Caco-2 (cell line): ENCODE measurements around the gene RBM8A. TPM values are rescaled to one million over a fixed set of nuclear protein-coding genes. Genes with fewer than 3 reads are reported as not detected.

ENCODE experiments used
- BruUV-seq: library from RNA; stranded (reverse); fragments of 400-500 nt; replicated peaks from 2 replicates; lab custom pipeline; 2021; lab: Mats Ljungman, UMichigan
- CTCF ChIA-PET: fragments of 300-600 bp; sonication (Branson Sonifier 250); formaldehyde crosslinking; loops from one replicate; lab custom pipeline; 2022; ENCODE audit warnings: antibody characterized with exemption; lab: Charles Lee
- POLR2A ChIA-PET: fragments of 300-600 bp; sonication (Branson Sonifier 250); formaldehyde crosslinking; loops from one replicate; lab custom pipeline; 2022; ENCODE audit warnings: antibody characterized with exemption; lab: Charles Lee
- DNase-seq, 2 experiments: peaks; one replicate each; pipeline versions ENCODE4 v3.0.0 to v3.0.0-alpha.2; 2020 to 2022
- H3K27me3 ChIP-seq: replicated peaks from 2 replicates; pipeline ENCODE4 v1.6.0; 2011; ENCODE audit warnings: low read length; ENCODE audit not compliant: control insufficient read depth, insufficient read depth
- H3K36me3 ChIP-seq: 2 replicates; pipeline ENCODE4 v1.5.1; 2011; ENCODE audit warnings: low read length; ENCODE audit not compliant: control insufficient read depth, insufficient read depth
- H3K4me1 ChIP-seq: fragments of 250-450 bp; sonication (Bioruptor Pico); 2 replicates; pipeline ENCODE4 v1.5.1; 2020; ENCODE audit warnings: mild to moderate bottlenecking
- H3K4me3 ChIP-seq: 2 replicates; pipeline ENCODE4 v1.5.1; 2011; ENCODE audit warnings: low read depth, mild to moderate bottlenecking, control low read depth, low read length
- H3K9me3 ChIP-seq: fragments of 250-450 bp; sonication (Bioruptor Pico); 2 replicates; pipeline ENCODE4 v1.5.1; 2020; ENCODE audit warnings: mild to moderate bottlenecking, moderate library complexity
- H3K27ac Mint-ChIP-seq: one replicate; pipeline ENCODE4 v1.8.0; 2022; ENCODE audit warnings: mixed read lengths; ENCODE audit not compliant: unreplicated experiment
- H3K27me3 Mint-ChIP-seq: one replicate; pipeline ENCODE4 v1.8.0; 2022; ENCODE audit warnings: mixed read lengths; ENCODE audit not compliant: insufficient read depth, unreplicated experiment
- H3K36me3 Mint-ChIP-seq: one replicate; pipeline ENCODE4 v1.8.0; 2022; ENCODE audit warnings: mild to moderate bottlenecking, mixed read lengths; ENCODE audit not compliant: insufficient read depth, unreplicated experiment
- H3K4me1 Mint-ChIP-seq: one replicate; pipeline ENCODE4 v1.8.0; 2022; ENCODE audit warnings: low read depth, mixed read lengths; ENCODE audit not compliant: unreplicated experiment
- H3K4me3 Mint-ChIP-seq: one replicate; pipeline ENCODE4 v1.8.0; 2022; ENCODE audit warnings: mild to moderate bottlenecking, moderate library complexity, mixed read lengths; ENCODE audit not compliant: unreplicated experiment
- H3K9me3 Mint-ChIP-seq: one replicate; pipeline ENCODE4 v1.8.0; 2022; ENCODE audit warnings: mixed read lengths; ENCODE audit not compliant: unreplicated experiment
- CTCF ChIP-seq, 2 experiments: fragments of 200-600 bp in 1 of 2; IDR thresholded peaks; 1 replicate in 1 of 2; 2 replicates in 1 of 2; pipeline versions ENCODE4 v1.5.1 to v1.8.0; 2011 to 2022; ENCODE audit warnings: antibody characterized with exemption in 1 of 2, control low read depth in 1 of 2, inconsistent platforms in 1 of 2, low read depth in 1 of 2, low read length in 1 of 2, mild to moderate bottlenecking in 1 of 2, moderate library complexity in 1 of 2; ENCODE audit not compliant: insufficient read depth in 1 of 2, severe bottlenecking in 1 of 2, unreplicated experiment in 1 of 2
- intact Hi-C: fragments of 100-400 bp; cut with micrococcal nuclease; formaldehyde crosslinking; loops from one replicate; pipeline ENCODE4 v1.10.0; 2022; ENCODE audit not compliant: unreplicated experiment
- total RNA-seq: library from RNA; stranded (reverse); gene quantifications from 2 replicates; pipeline ENCODE4 v1.2.3, GENCODE V29; 2022

RBM8A gene
- total RNA-seq, 1 experiment from 2014 or later, result 185 TPM

GRCh38 chr1:145951526-145951925, 24.2 kb upstream of the RBM8A start:
- no peaks in the 10 kb centered on the region for H3K36me3 ChIP-seq
- H3K27ac Mint-ChIP-seq, result no peak overlapping the region
- no peak for TF ChIP-seq CTCF (IDR thresholded peaks at IDR 0.05; ENCODE audit: insufficient read depth in 1 of 2, low read depth in 1 of 2, low read length in 1 of 2, severe bottlenecking in 1 of 2, unreplicated experiment in 1 of 2)
- ChIA-PET POLR2A (no interaction called here), CTCF (no interaction called here)
- no peak overlapping the region for H3K4me3 ChIP-seq
- no peak overlapping the region for H3K4me3 Mint-ChIP-seq
- intact Hi-C loops, result no loop called here
- H3K36me3 Mint-ChIP-seq, result no peaks in the 10 kb centered on the region
- no peaks in the 10 kb centered on the region for H3K27me3 ChIP-seq
- no peaks in the 10 kb centered on the region for H3K27me3 Mint-ChIP-seq
- H3K4me1 Mint-ChIP-seq, result no peaks in the 10 kb centered on the region
- H3K9me3 Mint-ChIP-seq, result no peaks in the 10 kb centered on the region
- DNase-seq, result no peak
- H3K4me1 ChIP-seq, result peaks cover 10% of the 10 kb centered on the region; the same call in 1 of the 2 replicates
- H3K9me3 ChIP-seq, result no peaks in the 10 kb centered on the region
- BruUV-seq, result no TSS peak

GRCh38 chr1:145949219-145949618, 21.9 kb upstream of the RBM8A start:
- ChIA-PET POLR2A (no interaction called here), CTCF (no interaction called here)
- Histone ChIP-seq H3K4me1 (0 out of 2 replicates have a peak, but pooled peaks cover under 1% of the 10 kb centered on the region), H3K9me3 (no peaks in the 10 kb centered on the region), H3K27me3 (no peaks in the 10 kb centered on the region), H3K36me3 (no peaks in the 10 kb centered on the region), H3K4me3 (no peak overlapping the region)
- no peaks in the 10 kb centered on the region for H3K27me3 Mint-ChIP-seq
- no peaks in the 10 kb centered on the region for H3K9me3 Mint-ChIP-seq
- no peak for TF ChIP-seq CTCF (IDR thresholded peaks at IDR 0.05; ENCODE audit: insufficient read depth in 1 of 2, low read depth in 1 of 2, low read length in 1 of 2, severe bottlenecking in 1 of 2, unreplicated experiment in 1 of 2)
- no peak for DNase-seq
- no TSS peak for BruUV-seq
- H3K4me3 Mint-ChIP-seq, result no peak overlapping the region
- intact Hi-C loops, result no loop called here
- no peaks in the 10 kb centered on the region for H3K36me3 Mint-ChIP-seq
- H3K4me1 Mint-ChIP-seq, result no peaks in the 10 kb centered on the region
- no peak overlapping the region for H3K27ac Mint-ChIP-seq

GRCh38 chr1:145947551-145947950, 20.3 kb upstream of the RBM8A start:
- no peak overlapping the region for H3K27ac Mint-ChIP-seq
- H3K36me3 Mint-ChIP-seq, result no peaks in the 10 kb centered on the region
- Histone ChIP-seq H3K27me3 (no peaks in the 10 kb centered on the region), H3K36me3 (no peaks in the 10 kb centered on the region), H3K4me1 (no peaks in the 10 kb centered on the region), H3K4me3 (no peak overlapping the region), H3K9me3 (no peaks in the 10 kb centered on the region)
- H3K9me3 Mint-ChIP-seq, result no peaks in the 10 kb centered on the region
- ChIA-PET POLR2A (no interaction called here), CTCF (no interaction called here)
- no TSS peak for BruUV-seq
- no peaks in the 10 kb centered on the region for H3K4me1 Mint-ChIP-seq
- intact Hi-C loops, result no loop called here
- no peak for DNase-seq
- H3K4me3 Mint-ChIP-seq, result no peak overlapping the region
- TF ChIP-seq CTCF (IDR thresholded peaks at IDR 0.05; ENCODE audit: insufficient read depth in 1 of 2, low read depth in 1 of 2, low read length in 1 of 2, severe bottlenecking in 1 of 2, unreplicated experiment in 1 of 2), result no peak
- no peaks in the 10 kb centered on the region for H3K27me3 Mint-ChIP-seq
